SK-N-SH treated with all-trans-retinoic acid at 6 μM for 48 hours (cell line): ENCODE results near the gene PFKFB2.

ENCODE experiments used
- ARNTL ChIP-seq: fragments of 450-650 bp; formaldehyde crosslinking; IDR thresholded peaks from 2 replicates; pipeline ENCODE4 v1.5.0; 2020; ENCODE audit warnings: low read depth, mild to moderate bottlenecking, moderate library complexity, borderline replicate concordance
- CSDC2 ChIP-seq: fragments of 250-450 bp; sonication (Bioruptor Pico); IDR thresholded peaks from 2 replicates; pipeline ENCODE4 v1.5.0; 2020; ENCODE audit warnings: mild to moderate bottlenecking, moderate library complexity
- ESRRG ChIP-seq: fragments of 250-450 bp; sonication (Bioruptor Pico); IDR thresholded peaks from 2 replicates; pipeline ENCODE4 v1.6.1; 2021; ENCODE audit warnings: mild to moderate bottlenecking
- GLIS3 ChIP-seq: fragments of 250-450 bp; sonication (Bioruptor Pico); IDR thresholded peaks from 2 replicates; pipeline ENCODE4 v1.5.0; 2020; ENCODE audit warnings: mild to moderate bottlenecking, moderate library complexity
- ISL1 ChIP-seq: fragments of 250-450 bp; sonication (Bioruptor Pico); IDR thresholded peaks from 2 replicates; pipeline ENCODE4 v2.1.2; 2022; ENCODE audit warnings: mild to moderate bottlenecking, moderate library complexity
- PATZ1 ChIP-seq: fragments of 250-450 bp; sonication (Bioruptor Pico); IDR thresholded peaks from 2 replicates; pipeline ENCODE4 v1.8.0; 2020; ENCODE audit warnings: mild to moderate bottlenecking, moderate library complexity, borderline replicate concordance
- RARB ChIP-seq: fragments of 250-450 bp; sonication (Bioruptor Pico); IDR thresholded peaks from 2 replicates; pipeline ENCODE4 v1.8.0; 2021; ENCODE audit warnings: mild to moderate bottlenecking, moderate library complexity
- SNAI2 ChIP-seq: fragments of 250-450 bp; sonication (Bioruptor Pico); IDR thresholded peaks from 2 replicates; pipeline ENCODE4 v1.5.0; 2020; ENCODE audit warnings: mild to moderate bottlenecking, moderate library complexity
- TCF4 ChIP-seq: fragments of 250-450 bp; sonication (Bioruptor Pico); IDR thresholded peaks from 2 replicates; pipeline ENCODE4 v1.8.0; 2021; ENCODE audit warnings: mild to moderate bottlenecking, moderate library complexity, borderline replicate concordance
- ZC3H10 ChIP-seq: fragments of 250-450 bp; sonication (Bioruptor Pico); IDR thresholded peaks from 2 replicates; pipeline ENCODE4 v1.5.1; 2021; ENCODE audit warnings: mild to moderate bottlenecking, moderate library complexity
- ZFP30 ChIP-seq: fragments of 450-650 bp; formaldehyde crosslinking; IDR thresholded peaks from 2 replicates; pipeline ENCODE4 v1.5.0; 2022; ENCODE audit warnings: mild to moderate bottlenecking, moderate library complexity
- ZNF70 ChIP-seq: fragments of 450-650 bp; formaldehyde crosslinking; IDR thresholded peaks from 2 replicates; pipeline ENCODE4 v1.5.0; 2020; ENCODE audit warnings: mild to moderate bottlenecking, moderate library complexity
- TF ChIP-seq, protein P1 (sequence below): fragments of 250-450 bp; sonication (Bioruptor Pico); IDR thresholded peaks from 2 replicates; pipeline ENCODE4 v1.5.1; 2020; ENCODE audit warnings: low read depth, mild to moderate bottlenecking, moderate library complexity
- TF ChIP-seq, protein P2 (sequence below): fragments of 250-450 bp; sonication (Bioruptor Pico); IDR thresholded peaks from 2 replicates; pipeline ENCODE4 v1.5.0; 2020; ENCODE audit warnings: mild to moderate bottlenecking, moderate library complexity

GRCh38 chr1:207097871-207098324, 44.8 kb downstream of the PFKFB2 start:
- TF ChIP-seq, protein P1, sequence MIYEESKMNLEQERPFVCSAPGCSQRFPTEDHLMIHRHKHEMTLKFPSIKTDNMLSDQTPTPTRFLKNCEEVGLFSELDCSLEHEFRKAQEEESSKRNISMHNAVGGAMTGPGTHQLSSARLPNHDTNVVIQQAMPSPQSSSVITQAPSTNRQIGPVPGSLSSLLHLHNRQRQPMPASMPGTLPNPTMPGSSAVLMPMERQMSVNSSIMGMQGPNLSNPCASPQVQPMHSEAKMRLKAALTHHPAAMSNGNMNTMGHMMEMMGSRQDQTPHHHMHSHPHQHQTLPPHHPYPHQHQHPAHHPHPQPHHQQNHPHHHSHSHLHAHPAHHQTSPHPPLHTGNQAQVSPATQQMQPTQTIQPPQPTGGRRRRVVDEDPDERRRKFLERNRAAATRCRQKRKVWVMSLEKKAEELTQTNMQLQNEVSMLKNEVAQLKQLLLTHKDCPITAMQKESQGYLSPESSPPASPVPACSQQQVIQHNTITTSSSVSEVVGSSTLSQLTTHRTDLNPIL (CRISPR knock-in tag): no peak
- TF ChIP-seq SNAI2 (CRISPR knock-in tag) (no peak), ZFP30 (CRISPR knock-in tag) (no peak), ARNTL (no peak), ZNF70 (CRISPR knock-in tag) (no peak), CSDC2 (no peak), PATZ1 (CRISPR knock-in tag) (no peak), TCF4 (CRISPR knock-in tag) (no peak), ESRRG (CRISPR knock-in tag) (no peak), RARB (CRISPR knock-in tag) (no peak), ISL1 (CRISPR knock-in tag) (no peak), GLIS3 (CRISPR knock-in tag) (no peak), ZC3H10 (CRISPR knock-in tag) (no peak)
- TF ChIP-seq, protein P2, sequence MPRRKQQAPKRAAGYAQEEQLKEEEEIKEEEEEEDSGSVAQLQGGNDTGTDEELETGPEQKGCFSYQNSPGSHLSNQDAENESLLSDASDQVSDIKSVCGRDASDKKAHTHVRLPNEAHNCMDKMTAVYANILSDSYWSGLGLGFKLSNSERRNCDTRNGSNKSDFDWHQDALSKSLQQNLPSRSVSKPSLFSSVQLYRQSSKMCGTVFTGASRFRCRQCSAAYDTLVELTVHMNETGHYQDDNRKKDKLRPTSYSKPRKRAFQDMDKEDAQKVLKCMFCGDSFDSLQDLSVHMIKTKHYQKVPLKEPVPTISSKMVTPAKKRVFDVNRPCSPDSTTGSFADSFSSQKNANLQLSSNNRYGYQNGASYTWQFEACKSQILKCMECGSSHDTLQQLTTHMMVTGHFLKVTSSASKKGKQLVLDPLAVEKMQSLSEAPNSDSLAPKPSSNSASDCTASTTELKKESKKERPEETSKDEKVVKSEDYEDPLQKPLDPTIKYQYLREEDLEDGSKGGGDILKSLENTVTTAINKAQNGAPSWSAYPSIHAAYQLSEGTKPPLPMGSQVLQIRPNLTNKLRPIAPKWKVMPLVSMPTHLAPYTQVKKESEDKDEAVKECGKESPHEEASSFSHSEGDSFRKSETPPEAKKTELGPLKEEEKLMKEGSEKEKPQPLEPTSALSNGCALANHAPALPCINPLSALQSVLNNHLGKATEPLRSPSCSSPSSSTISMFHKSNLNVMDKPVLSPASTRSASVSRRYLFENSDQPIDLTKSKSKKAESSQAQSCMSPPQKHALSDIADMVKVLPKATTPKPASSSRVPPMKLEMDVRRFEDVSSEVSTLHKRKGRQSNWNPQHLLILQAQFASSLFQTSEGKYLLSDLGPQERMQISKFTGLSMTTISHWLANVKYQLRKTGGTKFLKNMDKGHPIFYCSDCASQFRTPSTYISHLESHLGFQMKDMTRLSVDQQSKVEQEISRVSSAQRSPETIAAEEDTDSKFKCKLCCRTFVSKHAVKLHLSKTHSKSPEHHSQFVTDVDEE (CRISPR knock-in tag): no peak
